Panc1 (cell line): Measurements from ENCODE around the gene RAB3B. TPM values are rescaled to one million over a fixed set of nuclear protein-coding genes. Genes with fewer than 3 reads are reported as not detected.

Source experiments
- ATAC-seq: fragments of 200-7000 bp; cut with Tn5 transposase; 2 replicates; pipeline ENCODE4 v1.9.1; 2020; ENCODE audit warnings: mild to moderate bottlenecking, moderate library complexity
- BruUV-seq: library from RNA; stranded (reverse); fragments of 400-500 nt; replicated peaks from 2 replicates; lab custom pipeline; 2021; lab: Mats Ljungman, UMichigan
- CTCF ChIA-PET: fragments of 300-600 bp; sonication (Branson Sonifier 250); formaldehyde crosslinking; loops from one replicate; lab custom pipeline; 2022; ENCODE audit warnings: antibody characterized with exemption; lab: Charles Lee
- POLR2A ChIA-PET: fragments of 300-600 bp; sonication (Branson Sonifier 250); formaldehyde crosslinking; loops from one replicate; lab custom pipeline; 2022; ENCODE audit warnings: antibody characterized with exemption; lab: Charles Lee
- DNase-seq: peaks from one replicate; pipeline ENCODE4 v3.0.0-alpha.2; 2010; ENCODE audit warnings: low read depth, low spot score
- H3K27ac ChIP-seq: 2 replicates; pipeline ENCODE4 v1.5.1; 2011; ENCODE audit warnings: mild to moderate bottlenecking, low read length, inconsistent platforms
- H3K27me3 ChIP-seq: fragments of 200-500 bp; sonication (Bioruptor generic); 2 replicates; pipeline ENCODE4 v1.6.0; 2014; ENCODE audit warnings: low read length, inconsistent platforms; ENCODE audit not compliant: control insufficient read depth, insufficient read depth
- H3K36me3 ChIP-seq: fragments of 200-500 bp; sonication (Bioruptor generic); 2 replicates; pipeline ENCODE4 v1.5.1; 2014; ENCODE audit warnings: inconsistent platforms, mild to moderate bottlenecking, low read length, moderate library complexity; ENCODE audit not compliant: control insufficient read depth, insufficient read depth
- H3K4me1 ChIP-seq: 2 replicates; pipeline ENCODE4 v1.5.1; 2011; ENCODE audit warnings: inconsistent platforms, mild to moderate bottlenecking, low read length, moderate library complexity; ENCODE audit not compliant: control insufficient read depth, insufficient read depth
- H3K4me3 ChIP-seq, 2 experiments: 2 replicates each; pipeline ENCODE4 v1.5.1; 2011 to 2012; ENCODE audit warnings: low read depth in 2 of 2, low read length in 2 of 2, mild to moderate bottlenecking in 2 of 2, inconsistent platforms in 1 of 2, moderate library complexity in 1 of 2
- H3K9me3 ChIP-seq: fragments of 200-500 bp; sonication (Bioruptor generic); 2 replicates; pipeline ENCODE4 v1.5.1; 2014; ENCODE audit warnings: low read depth, mild to moderate bottlenecking, inconsistent platforms, low read length, moderate library complexity; ENCODE audit not compliant: control insufficient read depth, insufficient read depth
- CTCF ChIP-seq: fragments of 450-650 bp; IDR thresholded peaks from 2 replicates; pipeline ENCODE4 v1.5.1; 2017; ENCODE audit warnings: mild to moderate bottlenecking
- POLR2AphosphoS5 ChIP-seq: IDR thresholded peaks from 2 replicates; pipeline ENCODE4 v1.6.1; 2012; ENCODE audit warnings: mild to moderate bottlenecking, low read depth, low read length, moderate library complexity
- REST ChIP-seq, 2 experiments: IDR thresholded peaks; 2 replicates each; pipeline ENCODE4 v1.6.1; 2011 to 2012; ENCODE audit warnings: low read depth in 2 of 2, control low read depth in 1 of 2, low read length in 1 of 2, mild to moderate bottlenecking in 1 of 2, moderate library complexity in 1 of 2; ENCODE audit not compliant: insufficient read depth in 1 of 2
- SIN3A ChIP-seq: IDR thresholded peaks from 2 replicates; pipeline ENCODE4 v1.6.1; 2012; ENCODE audit warnings: low read depth, mild to moderate bottlenecking, low read length, moderate library complexity, borderline replicate concordance; ENCODE audit not compliant: insufficient read depth
- TCF7L2 ChIP-seq: IDR thresholded peaks from 2 replicates; pipeline ENCODE4 v1.6.1; 2011; ENCODE audit warnings: mild to moderate bottlenecking, low read depth, low read length, inconsistent platforms
- in situ Hi-C: cut with HindIII; loops from 2 replicates; pipeline ENCODE4 v1.10.0; 2016; ENCODE audit warnings: low sequenced_read_pairs, low pct_unique_long_range_greater_than_20kb
- intact Hi-C: fragments of 100-400 bp; cut with micrococcal nuclease; formaldehyde crosslinking; loops from one replicate; pipeline ENCODE4 v1.10.0; 2022; ENCODE audit not compliant: unreplicated experiment
- total RNA-seq: library from RNA; stranded (reverse); gene quantifications from one replicate; pipeline ENCODE4 v1.2.1, GENCODE V29; 2021; ENCODE audit not compliant: unreplicated experiment

RAB3B gene
- total RNA-seq, 1 experiment from 2014 or later: 1.2 TPM

- DNase-seq (peak; percentile 73), ATAC-seq (peak; percentile 95)
- TF ChIP-seq POLR2AphosphoS5 (peak; percentile 91), REST (IDR thresholded peaks at IDR 0.05; ENCODE audit: insufficient read depth in 1 of 2, low read depth in 2 of 2, low read length in 1 of 2) (no peak; a peak in 1 of 4 replicates), CTCF (no peak), TCF7L2 (peak; percentile 94), SIN3A (peak; percentile 85; the same call in 1 of the 2 replicates)
- no peaks in the 10 kb centered on the region for H3K27me3 ChIP-seq
- H3K4me1 ChIP-seq: peaks cover 12% of the 10 kb centered on the region
- ChIA-PET POLR2A (interaction anchor here (0.7 kb wide), 1 partner anchor 18 kb away, joined by 3 read pairs; no protein-coding TSS in a partner anchor), CTCF (no interaction called here)
- in situ Hi-C loops (no loop called here), intact Hi-C loops (no loop called here)
- TSS peak; percentile 61 for BruUV-seq
- H3K27ac ChIP-seq: peak within 1 kb of the TSS; percentile 87
- no peaks in the 10 kb centered on the region for H3K9me3 ChIP-seq
- peak within 1 kb of the TSS; percentile 73 to 92 for H3K4me3 ChIP-seq
- no peaks in the 10 kb centered on the region; the same call in 1 of the 2 replicates for H3K36me3 ChIP-seq
Measured at GRCh38 chr1:52033190-52034049, 42.9 kb upstream of the RAB3B start, which contains the start of gene KTI12. Gene KTI12, minus strand, starts transcription at chr1:52033810. Its CDS starts 49 bp downstream, at chr1:52033761.

GRCh38 chr1:52032785-52033131 is 42.3 kb upstream of the RAB3B start:
- H3K27me3 ChIP-seq: no peaks in the 10 kb centered on the region

More at GRCh38 chr1:52032785-52033131, 42.3 kb upstream of the RAB3B start:
- H3K36me3 ChIP-seq: no peaks in the 10 kb centered on the region; the same call in 1 of the 2 replicates
- no peak for TF ChIP-seq SIN3A
- TF ChIP-seq POLR2AphosphoS5: no peak
- no peak for TF ChIP-seq TCF7L2
- TF ChIP-seq CTCF: no peak
- no peak for TF ChIP-seq REST (IDR thresholded peaks at IDR 0.05; ENCODE audit: insufficient read depth in 1 of 2, low read depth in 2 of 2, low read length in 1 of 2)
- H3K9me3 ChIP-seq: no peaks in the 10 kb centered on the region
- peak overlapping the region; percentile 73 to 92 for H3K4me3 ChIP-seq
- no peak for DNase-seq
- no TSS peak for BruUV-seq
- intact Hi-C loops: no loop called here
- peak overlapping the region; percentile 87 for H3K27ac ChIP-seq
- in situ Hi-C loops: no loop called here
- CTCF ChIA-PET: no interaction called here
- peak; percentile 63 for ATAC-seq
- POLR2A ChIA-PET: no interaction called here
- H3K4me1 ChIP-seq: peaks cover 12% of the 10 kb centered on the region
